Uterus (tissue), 4 donors: ENCODE measurements around the gene JAK1. TPM values are rescaled to one million over a fixed set of nuclear protein-coding genes. Genes with fewer than 3 reads are reported as not detected.

Source experiments
- DNase-seq, 2 donors: peaks; one replicate each; pipeline ENCODE4 v3.0.0-alpha.2; 2019 to 2020
- H3K27ac ChIP-seq, 2 donors: fragments of 200-600 bp; sonication (generic); 1 replicate in 1 of 2; 2 replicates in 1 of 2; pipeline ENCODE4 v1.5.1; 2016 to 2018
- H3K27me3 ChIP-seq, 2 donors: fragments of 200-600 bp; sonication (generic); one replicate each; pipeline ENCODE4 v1.5.1; 2018 to 2019; ENCODE audit warnings: control low read depth in 1 of 2
- H3K36me3 ChIP-seq, 2 donors: fragments of 200-600 bp; sonication (generic); one replicate each; pipeline ENCODE4 v1.5.1; 2019; ENCODE audit warnings: control low read depth in 1 of 2
- H3K4me1 ChIP-seq, 2 donors: fragments of 200-600 bp; sonication (generic); one replicate each; pipeline ENCODE4 v1.5.1; 2018 to 2019; ENCODE audit warnings: control low read depth in 1 of 2
- H3K4me3 ChIP-seq, 2 donors: fragments of 200-600 bp; sonication (generic); 1 replicate in 1 of 2; 2 replicates in 1 of 2; pipeline ENCODE4 v1.5.1; 2018 to 2019; ENCODE audit warnings: mild to moderate bottlenecking in 1 of 2
- H3K9me3 ChIP-seq, 2 donors: fragments of 200-600 bp; sonication (generic); one replicate each; pipeline ENCODE4 v1.5.1; 2019; ENCODE audit warnings: control low read depth in 1 of 2
- CTCF ChIP-seq, 4 experiments: fragments of 200-600 bp in 2 of 4; fragments of 450-650 bp in 2 of 4; sonication (generic) in 2 of 4; IDR thresholded peaks; one replicate each; pipeline ENCODE4 v1.5.1; 2016 to 2019; ENCODE audit warnings: antibody characterized with exemption in 4 of 4, mild to moderate bottlenecking in 2 of 4, moderate library complexity in 1 of 4
- POLR2A ChIP-seq, 2 donors: fragments of 450-650 bp; IDR thresholded peaks; one replicate each; pipeline ENCODE4 v1.6.1; 2016; ENCODE audit warnings: antibody characterized with exemption in 2 of 2, mild to moderate bottlenecking in 1 of 2, moderate library complexity in 1 of 2
- intact Hi-C: fragments of 100-400 bp; cut with DNase I; formaldehyde crosslinking; loops from one replicate; pipeline ENCODE4 v1.15.1; 2023; ENCODE audit warnings: low total_unique reads
- total RNA-seq, 4 donors: library from RNA; depleted of rRNA in 3 of 4; stranded (reverse); fragments of >200 nt in 3 of 4; gene quantifications; one replicate each; pipeline versions ENCODE4 v1.1.0 to v1.2.4, GENCODE V29; 2014 to 2023
- donor health status: DM: yes; HTN: yes; CAD: no.

JAK1 gene
- total RNA-seq, 4 donors from 2014 or later: 70.9 to 136 (median 125) TPM

GRCh38 chr1:64810001-64810400 lies 156.3 kb downstream of the JAK1 start:
- no peaks in the 10 kb centered on the region for H3K36me3 ChIP-seq
- DNase-seq: no peak
- H3K27me3 ChIP-seq: no peaks in the 10 kb centered on the region
- TF ChIP-seq CTCF (IDR thresholded peaks at IDR 0.05): no peak
- no peak for TF ChIP-seq POLR2A (IDR thresholded peaks at IDR 0.05)
- no peak overlapping the region for H3K4me3 ChIP-seq
- no peaks in the 10 kb centered on the region for H3K9me3 ChIP-seq
- H3K4me1 ChIP-seq: no peaks in the 10 kb centered on the region
- H3K27ac ChIP-seq: no peak overlapping the region
- intact Hi-C loops: no loop called here

- Histone ChIP-seq H3K27ac (no peak overlapping the region), H3K27me3 (no peaks in the 10 kb centered on the region)
- intact Hi-C loops: no loop called here
These were observed 157.0 kb downstream of the JAK1 start for GRCh38 chr1:64809309-64809708.

GRCh38 chr1:64801851-64802523 lies 164.4 kb downstream of the JAK1 start:
- no peaks in the 10 kb centered on the region for H3K9me3 ChIP-seq
- no peaks in the 10 kb centered on the region for H3K27me3 ChIP-seq
- intact Hi-C loops: no loop called here
- H3K4me1 ChIP-seq: no peaks in the 10 kb centered on the region
- TF ChIP-seq POLR2A (IDR thresholded peaks at IDR 0.05): no peak
- TF ChIP-seq CTCF (IDR thresholded peaks at IDR 0.05): no peak
- DNase-seq: no peak
- no peaks in the 10 kb centered on the region for H3K36me3 ChIP-seq
- H3K27ac ChIP-seq: no peak overlapping the region
- no peak overlapping the region for H3K4me3 ChIP-seq

More at GRCh38 chr1:64809309-64809708, 157.0 kb downstream of the JAK1 start:
- TF ChIP-seq POLR2A (IDR thresholded peaks at IDR 0.05) (no peak), CTCF (IDR thresholded peaks at IDR 0.05) (no peak)
- Histone ChIP-seq H3K36me3 (no peaks in the 10 kb centered on the region), H3K4me3 (no peak overlapping the region), H3K9me3 (no peaks in the 10 kb centered on the region), H3K4me1 (no peaks in the 10 kb centered on the region)
- DNase-seq: no peak

GRCh38 chr1:64798872-64799271 lies 167.5 kb downstream of the JAK1 start:
- Histone ChIP-seq H3K4me3 (no peak overlapping the region), H3K9me3 (no peaks in the 10 kb centered on the region), H3K27ac (no peak overlapping the region), H3K4me1 (no peaks in the 10 kb centered on the region), H3K36me3 (no peaks in the 10 kb centered on the region), H3K27me3 (no peaks in the 10 kb centered on the region)
- intact Hi-C loops: no loop called here
- TF ChIP-seq CTCF (IDR thresholded peaks at IDR 0.05): no peak
- no peak for TF ChIP-seq POLR2A (IDR thresholded peaks at IDR 0.05)
- DNase-seq: no peak

- H3K27me3 ChIP-seq: no peaks in the 10 kb centered on the region
- no peak overlapping the region for H3K27ac ChIP-seq
- no peak overlapping the region for H3K4me3 ChIP-seq
- TF ChIP-seq POLR2A (IDR thresholded peaks at IDR 0.05) (no peak), CTCF (IDR thresholded peaks at IDR 0.05) (no peak)
- H3K9me3 ChIP-seq: no peaks in the 10 kb centered on the region
- no peaks in the 10 kb centered on the region for H3K4me1 ChIP-seq
- no peak for DNase-seq
- H3K36me3 ChIP-seq: no peaks in the 10 kb centered on the region
- intact Hi-C loops: no loop called here
These were observed 175.4 kb downstream of the JAK1 start for GRCh38 chr1:64790832-64791487.
